ENCODE data around the gene ARHGAP40. TPM values are rescaled to one million over a fixed set of nuclear protein-coding genes. Genes with fewer than 3 reads are reported as not detected.
"Not testable (repeated sequence)": the region's sequence is repeated elsewhere in the genome, so short reads cannot be mapped to it uniquely, and the experiment has no call there.

The ARHGAP40 gene
- total RNA-seq, 1 donor from 2014 or later = not detected

GRCh38 chr20:38589351-38589750 is 12.3 kb upstream of the ARHGAP40 start:
- no peak for DNase-seq

- DNase-seq = no peak
Measured at GRCh38 chr20:38589967-38590675, 11.5 kb upstream of the ARHGAP40 start.

- no peak for DNase-seq
Measured at GRCh38 chr20:38590676-38591473, 10.7 kb upstream of the ARHGAP40 start.

GRCh38 chr20:38591474-38592410 is 9.9 kb upstream of the ARHGAP40 start:
- DNase-seq = no peak

- DNase-seq = not testable (repeated sequence)
Measured at GRCh38 chr20:38592411-38592790, 9.2 kb upstream of the ARHGAP40 start.

GRCh38 chr20:38594281-38594680 is 7.3 kb upstream of the ARHGAP40 start:
- not testable (repeated sequence) for DNase-seq

- DNase-seq = not testable (repeated sequence)
Measured at GRCh38 chr20:38595886-38596285, 5.7 kb upstream of the ARHGAP40 start.

GRCh38 chr20:38599410-38599882 is 2.2 kb upstream of the ARHGAP40 start:
- peak; percentile 56 for DNase-seq

GRCh38 chr20:38600057-38600456 is 1.6 kb upstream of the ARHGAP40 start:
- DNase-seq = no peak

GRCh38 chr20:38602185-38602581 is 574 bp downstream of the ARHGAP40 start:
- DNase-seq = peak; percentile 19

- no peak for DNase-seq
Measured at GRCh38 chr20:38603286-38603685, 1.7 kb downstream of the ARHGAP40 start.

GRCh38 chr20:38604873-38605303 is 3.3 kb downstream of the ARHGAP40 start:
- peak; percentile 93 for DNase-seq

GRCh38 chr20:38607351-38607750 is 5.7 kb downstream of the ARHGAP40 start:
- DNase-seq = no peak

GRCh38 chr20:38608188-38608587 is 6.6 kb downstream of the ARHGAP40 start:
- DNase-seq = no peak

- no peak for DNase-seq
Measured at GRCh38 chr20:38609815-38610214, 8.2 kb downstream of the ARHGAP40 start.

- no peak for DNase-seq
Measured at GRCh38 chr20:38610521-38610920, 8.9 kb downstream of the ARHGAP40 start.

- DNase-seq = no peak
Measured at GRCh38 chr20:38612751-38613515, 11.3 kb downstream of the ARHGAP40 start.

- DNase-seq = no peak
Measured at GRCh38 chr20:38615283-38615682, 13.7 kb downstream of the ARHGAP40 start.

- DNase-seq = no peak
Measured at GRCh38 chr20:38616457-38616856, 14.8 kb downstream of the ARHGAP40 start.

- DNase-seq = no peak
Measured at GRCh38 chr20:38617011-38617829, 15.6 kb downstream of the ARHGAP40 start.

- DNase-seq = no peak
Measured at GRCh38 chr20:38617830-38618196, 16.2 kb downstream of the ARHGAP40 start.
